Stimulated activated CD4-positive, alpha-beta T cell treated with anti-CD3 and anti-CD28 coated beads, Interleukin-4, amount 100 ng/mL, for 48 hours (primary cell): Measurements from ENCODE around the gene GEMIN5.
"Not testable (repeated sequence)": the region's sequence is repeated elsewhere in the genome, so short reads cannot be mapped to it uniquely, and the experiment has no call there.

ENCODE experiments used
- DNase-seq, 2 donors: peaks; one replicate each; pipeline ENCODE4 v3.0.0-alpha.2; 2020; ENCODE audit warnings: low read depth in 2 of 2

The GEMIN5 gene, protein sequence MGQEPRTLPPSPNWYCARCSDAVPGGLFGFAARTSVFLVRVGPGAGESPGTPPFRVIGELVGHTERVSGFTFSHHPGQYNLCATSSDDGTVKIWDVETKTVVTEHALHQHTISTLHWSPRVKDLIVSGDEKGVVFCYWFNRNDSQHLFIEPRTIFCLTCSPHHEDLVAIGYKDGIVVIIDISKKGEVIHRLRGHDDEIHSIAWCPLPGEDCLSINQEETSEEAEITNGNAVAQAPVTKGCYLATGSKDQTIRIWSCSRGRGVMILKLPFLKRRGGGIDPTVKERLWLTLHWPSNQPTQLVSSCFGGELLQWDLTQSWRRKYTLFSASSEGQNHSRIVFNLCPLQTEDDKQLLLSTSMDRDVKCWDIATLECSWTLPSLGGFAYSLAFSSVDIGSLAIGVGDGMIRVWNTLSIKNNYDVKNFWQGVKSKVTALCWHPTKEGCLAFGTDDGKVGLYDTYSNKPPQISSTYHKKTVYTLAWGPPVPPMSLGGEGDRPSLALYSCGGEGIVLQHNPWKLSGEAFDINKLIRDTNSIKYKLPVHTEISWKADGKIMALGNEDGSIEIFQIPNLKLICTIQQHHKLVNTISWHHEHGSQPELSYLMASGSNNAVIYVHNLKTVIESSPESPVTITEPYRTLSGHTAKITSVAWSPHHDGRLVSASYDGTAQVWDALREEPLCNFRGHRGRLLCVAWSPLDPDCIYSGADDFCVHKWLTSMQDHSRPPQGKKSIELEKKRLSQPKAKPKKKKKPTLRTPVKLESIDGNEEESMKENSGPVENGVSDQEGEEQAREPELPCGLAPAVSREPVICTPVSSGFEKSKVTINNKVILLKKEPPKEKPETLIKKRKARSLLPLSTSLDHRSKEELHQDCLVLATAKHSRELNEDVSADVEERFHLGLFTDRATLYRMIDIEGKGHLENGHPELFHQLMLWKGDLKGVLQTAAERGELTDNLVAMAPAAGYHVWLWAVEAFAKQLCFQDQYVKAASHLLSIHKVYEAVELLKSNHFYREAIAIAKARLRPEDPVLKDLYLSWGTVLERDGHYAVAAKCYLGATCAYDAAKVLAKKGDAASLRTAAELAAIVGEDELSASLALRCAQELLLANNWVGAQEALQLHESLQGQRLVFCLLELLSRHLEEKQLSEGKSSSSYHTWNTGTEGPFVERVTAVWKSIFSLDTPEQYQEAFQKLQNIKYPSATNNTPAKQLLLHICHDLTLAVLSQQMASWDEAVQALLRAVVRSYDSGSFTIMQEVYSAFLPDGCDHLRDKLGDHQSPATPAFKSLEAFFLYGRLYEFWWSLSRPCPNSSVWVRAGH (N-terminal part only)

DNA sequence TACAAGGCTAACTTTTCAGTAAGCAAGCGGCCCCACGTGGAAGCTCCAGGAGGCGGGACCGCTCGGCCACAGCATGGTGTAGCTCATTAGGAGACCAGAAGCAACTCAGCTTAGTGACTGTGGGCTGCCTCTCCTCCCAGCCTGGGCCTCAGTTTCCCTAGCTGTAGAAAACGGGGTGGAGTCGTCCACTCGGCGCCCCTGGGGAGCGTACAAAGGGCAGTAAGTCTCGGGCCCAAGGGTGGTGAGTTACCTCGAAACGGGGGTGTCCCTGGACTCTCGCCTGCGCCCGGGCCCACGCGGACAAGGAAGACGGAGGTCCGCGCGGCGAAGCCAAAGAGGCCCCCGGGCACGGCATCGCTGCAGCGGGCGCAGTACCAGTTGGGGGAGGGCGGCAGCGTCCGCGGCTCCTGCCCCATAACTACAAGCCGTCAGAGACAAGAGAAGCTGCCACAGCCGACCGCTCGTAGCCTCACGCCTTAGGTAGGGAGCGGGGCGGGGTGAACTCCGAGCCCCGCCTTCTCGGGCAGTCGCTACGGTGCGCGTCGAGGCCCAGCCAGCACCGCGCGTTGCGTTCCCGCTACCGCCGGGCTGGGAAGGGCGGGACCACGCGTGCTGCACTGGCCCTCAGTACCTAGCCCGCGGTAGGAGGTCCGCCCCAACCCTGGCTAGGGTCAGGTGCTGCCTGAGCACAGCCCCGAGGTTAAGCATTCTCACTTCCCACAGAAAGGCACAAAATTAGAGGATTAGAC is at the start of gene GEMIN5:
Gene GEMIN5 (minus strand): TSS at position 494 of the 749 bp plus-strand sequence. CDS start 78 bp downstream, at position 416.
- DNase-seq, result peak; percentile 74 to 78

DNA sequence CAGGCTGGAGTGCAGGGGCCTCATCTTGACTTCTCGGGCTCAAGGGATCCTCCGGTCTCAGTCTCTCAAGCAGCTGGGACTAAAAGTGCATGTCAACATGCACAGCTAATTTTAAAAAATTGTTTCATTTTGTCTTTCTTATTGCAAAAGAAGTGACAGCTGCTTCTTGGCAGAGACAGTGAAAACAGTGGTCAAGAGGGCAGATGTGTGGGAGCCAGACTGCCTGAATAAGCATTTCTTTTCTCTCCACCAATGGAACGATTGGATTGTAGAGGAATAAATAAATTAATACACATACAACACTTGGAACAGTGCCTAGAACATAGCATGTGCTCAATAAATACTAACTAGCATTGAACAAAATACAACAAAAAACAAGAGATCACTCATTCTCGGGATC is 48.1 kb upstream of the GEMIN5 start:
- DNase-seq, result no peak

DNA sequence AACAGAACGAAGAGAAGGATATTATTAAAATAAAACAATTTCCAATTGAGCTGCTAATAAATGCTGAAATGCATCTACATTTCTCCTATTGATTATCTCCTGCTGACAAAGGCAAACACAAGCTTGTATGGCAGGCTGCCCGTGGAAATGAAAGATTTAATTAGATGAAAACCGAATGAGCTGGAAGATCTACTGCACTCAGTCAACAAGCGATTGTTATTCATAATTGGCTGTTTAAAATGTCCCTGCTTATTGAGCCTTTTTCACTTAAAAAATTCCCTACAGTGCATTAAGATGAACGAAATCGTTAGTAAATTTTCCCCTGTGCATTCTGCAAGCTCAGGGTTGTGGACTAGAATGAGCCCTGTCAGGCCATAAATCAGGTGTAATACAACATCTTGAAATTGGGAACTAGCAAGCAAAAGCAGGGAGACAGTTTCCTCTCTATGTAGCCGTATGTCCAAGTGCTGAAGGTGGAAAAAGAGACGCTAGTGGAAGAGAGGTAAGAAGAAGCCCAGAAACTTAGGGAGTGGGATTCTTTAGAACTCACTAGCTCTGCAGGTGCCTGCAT is 47.0 kb upstream of the GEMIN5 start:
- no peak for DNase-seq

DNA sequence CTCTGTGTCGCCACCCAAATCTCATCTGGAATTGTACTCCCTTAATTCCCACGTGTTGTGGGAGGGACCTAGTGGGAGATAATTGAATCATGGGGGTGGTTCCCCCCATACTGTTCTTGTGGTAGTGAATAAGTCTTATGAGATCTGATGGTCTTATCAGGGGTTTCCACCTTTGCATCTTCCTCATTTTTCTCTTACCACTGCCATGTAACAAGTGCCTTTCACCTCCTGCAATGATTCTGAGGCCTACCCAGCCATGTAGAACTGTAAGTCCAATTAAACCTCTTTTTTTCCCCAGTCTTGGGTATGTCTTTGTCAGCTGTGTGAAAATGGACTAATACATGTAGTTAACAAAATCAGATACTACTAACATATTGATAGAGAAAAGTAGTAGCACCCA is 40.3 kb upstream of the GEMIN5 start:
- DNase-seq, result not testable (repeated sequence)

DNA sequence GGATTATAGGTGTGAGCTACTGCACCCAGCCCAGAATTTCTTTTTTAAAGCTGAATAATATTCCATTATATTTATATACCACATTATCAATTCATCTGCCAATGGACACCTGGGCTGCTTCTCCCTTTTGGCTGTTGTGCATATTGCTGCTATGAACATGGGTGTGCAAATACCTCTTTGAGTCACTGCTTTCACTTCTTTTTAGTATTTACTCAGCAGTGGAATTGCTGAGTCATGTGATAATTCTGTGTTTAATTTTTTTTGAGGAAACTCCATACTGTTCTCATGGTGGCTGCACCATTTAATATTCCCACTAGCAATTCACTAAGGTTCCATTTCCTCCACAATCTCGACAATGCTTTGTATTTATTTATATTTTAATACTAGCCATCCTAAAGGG is 39.4 kb upstream of the GEMIN5 start:
- DNase-seq, result no peak

DNA sequence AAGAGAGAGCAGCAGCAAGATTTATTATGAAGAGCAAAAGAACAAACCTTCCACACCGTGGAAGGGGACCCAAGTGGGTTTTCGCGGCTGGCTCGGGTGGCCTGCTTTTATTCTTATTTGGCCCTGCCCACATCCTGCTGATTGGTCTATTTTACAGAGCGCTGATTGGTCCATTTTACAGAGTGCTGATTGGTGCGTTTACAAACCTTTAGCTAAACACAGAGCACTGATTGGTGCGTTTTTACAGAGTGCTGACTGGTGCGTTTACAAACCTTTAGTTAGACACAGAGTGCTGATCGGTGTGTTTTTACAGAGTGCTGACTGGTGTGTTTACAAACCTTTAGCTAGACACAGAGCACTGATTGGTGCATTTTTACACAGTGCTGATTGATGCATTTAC is 38.1 kb upstream of the GEMIN5 start:
- DNase-seq, result not testable (repeated sequence)

DNA sequence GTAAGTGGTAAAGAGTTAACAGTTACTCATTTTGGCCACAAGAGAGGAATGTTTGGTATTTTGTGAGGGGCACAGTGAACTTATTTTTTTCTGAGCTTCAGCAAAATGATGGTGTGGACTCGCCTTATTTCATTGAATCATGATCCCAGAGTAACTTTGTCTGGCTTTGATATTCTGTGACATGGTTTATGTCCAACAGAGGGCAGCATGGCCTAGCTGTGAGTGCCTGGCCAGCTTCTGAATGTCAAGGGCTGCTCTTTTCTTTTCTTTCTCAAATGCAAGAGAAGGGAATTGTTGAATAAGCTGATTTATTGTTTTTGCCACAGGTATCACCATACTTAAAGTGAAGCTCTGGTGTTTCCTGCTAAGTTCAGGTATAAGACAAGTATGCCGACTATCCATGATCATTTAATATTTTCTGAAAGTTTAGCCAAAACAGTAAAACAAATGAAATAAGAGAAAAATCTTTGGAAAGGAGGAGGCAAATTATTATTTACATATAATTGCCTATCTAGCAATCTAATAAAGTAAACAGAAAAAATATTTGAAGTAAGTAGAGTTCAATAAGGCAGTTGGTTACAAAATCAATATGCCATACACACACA is 34.6 kb upstream of the GEMIN5 start:
- no peak for DNase-seq

DNA sequence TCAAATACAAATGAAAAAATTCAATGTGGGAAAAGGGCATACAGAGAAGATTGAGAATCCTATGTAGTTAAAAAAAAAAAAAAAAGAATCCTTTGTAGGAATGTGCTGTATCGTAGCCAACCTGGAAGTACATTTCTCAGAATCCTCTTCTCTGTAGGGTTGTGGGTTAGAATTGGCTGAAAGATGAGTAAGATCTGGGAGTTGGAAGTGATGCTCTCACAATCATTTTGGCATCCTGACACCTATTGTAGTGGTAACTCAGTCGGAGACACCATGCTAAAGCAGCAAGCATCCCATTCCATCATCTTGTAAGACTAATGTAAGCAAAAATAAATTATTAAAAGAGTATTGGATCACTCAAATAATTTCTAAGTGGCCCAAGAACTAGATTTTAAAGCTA is 33.5 kb upstream of the GEMIN5 start:
- DNase-seq, result no peak

DNA sequence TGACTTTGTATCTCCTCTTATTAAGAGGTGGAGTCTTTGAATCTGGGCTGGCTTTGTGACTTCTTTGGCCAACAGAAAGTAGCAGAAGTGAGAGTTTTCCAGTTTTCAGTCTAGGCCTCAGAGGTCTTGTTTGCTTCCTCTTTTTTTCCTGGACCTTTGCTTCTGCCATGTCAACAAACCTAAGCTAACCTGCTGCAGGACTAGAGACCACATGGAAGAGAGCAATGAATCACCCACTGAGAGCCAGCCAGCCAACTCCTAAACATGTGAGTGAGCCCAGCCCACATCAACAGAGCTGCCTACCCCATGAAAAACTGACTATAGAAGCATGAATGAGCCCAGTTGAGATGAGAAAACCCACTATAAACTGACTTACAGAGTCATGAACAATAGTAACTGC is 32.7 kb upstream of the GEMIN5 start:
- DNase-seq, result no peak

DNA sequence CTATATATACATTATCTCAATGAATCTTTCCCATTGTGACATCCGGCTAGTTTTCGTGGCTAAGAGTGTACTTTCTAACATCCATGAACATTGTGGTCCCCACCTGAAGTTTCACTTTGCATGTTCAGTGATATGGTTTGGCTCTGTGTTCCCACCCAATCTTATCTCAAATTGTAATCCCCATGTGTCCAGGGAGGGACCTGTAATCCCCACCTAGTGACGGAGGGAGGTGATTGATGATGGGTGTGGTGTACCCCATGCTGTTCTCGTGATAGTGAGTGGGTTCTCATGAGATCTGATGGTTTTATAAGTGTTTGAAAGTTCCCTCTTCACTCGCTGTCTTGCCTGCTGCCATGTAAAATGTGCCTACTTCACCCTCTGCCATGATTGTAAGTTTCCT is 30.9 kb upstream of the GEMIN5 start:
- DNase-seq, result no peak

DNA sequence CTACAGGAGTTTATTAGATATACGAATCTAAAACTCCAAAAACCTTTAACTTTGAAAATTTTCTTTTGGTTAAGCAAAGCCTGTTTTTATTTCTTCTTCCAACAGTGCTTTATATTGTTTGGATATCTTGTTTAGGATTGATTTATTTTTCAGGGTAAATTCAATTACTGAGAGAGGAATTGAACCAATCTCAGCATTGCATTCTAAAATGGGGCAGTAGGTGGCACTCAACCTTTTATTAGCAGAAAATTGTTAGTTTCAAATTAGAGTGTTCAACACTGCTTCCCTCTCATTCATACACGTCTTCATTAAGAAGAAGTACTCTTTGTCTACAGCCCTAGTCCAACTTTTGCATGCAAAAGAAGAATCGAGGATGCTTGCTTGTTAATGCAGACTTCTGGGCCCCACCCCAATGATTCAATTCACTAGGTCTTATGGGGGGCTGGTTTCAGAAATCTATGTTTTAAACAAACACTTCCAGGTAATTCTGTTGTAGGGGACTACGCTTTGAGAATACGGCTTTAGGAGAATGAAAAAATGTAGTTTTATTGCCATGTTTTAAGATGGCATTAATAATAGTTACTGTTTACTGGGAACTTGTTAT is 29.5 kb upstream of the GEMIN5 start:
- no peak for DNase-seq

DNA sequence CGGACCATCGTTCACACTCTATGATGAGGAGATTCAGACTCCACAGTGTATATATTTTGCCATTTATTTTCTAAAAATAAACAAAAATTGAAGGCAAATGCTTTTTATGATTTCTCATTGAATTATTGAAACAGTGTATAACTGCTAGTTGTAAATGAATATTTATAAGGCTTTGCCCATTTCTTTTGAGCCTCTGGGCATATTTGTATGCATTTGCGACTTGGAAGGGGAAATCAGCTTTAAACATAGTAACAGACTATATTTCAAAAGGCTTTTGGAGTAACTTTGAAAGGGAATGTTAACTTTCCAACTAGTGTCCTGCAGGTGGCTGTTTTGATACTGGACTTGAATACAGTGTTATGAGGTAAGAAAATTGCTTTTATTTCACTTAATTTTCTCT is 28.9 kb upstream of the GEMIN5 start:
- no peak for DNase-seq

DNA sequence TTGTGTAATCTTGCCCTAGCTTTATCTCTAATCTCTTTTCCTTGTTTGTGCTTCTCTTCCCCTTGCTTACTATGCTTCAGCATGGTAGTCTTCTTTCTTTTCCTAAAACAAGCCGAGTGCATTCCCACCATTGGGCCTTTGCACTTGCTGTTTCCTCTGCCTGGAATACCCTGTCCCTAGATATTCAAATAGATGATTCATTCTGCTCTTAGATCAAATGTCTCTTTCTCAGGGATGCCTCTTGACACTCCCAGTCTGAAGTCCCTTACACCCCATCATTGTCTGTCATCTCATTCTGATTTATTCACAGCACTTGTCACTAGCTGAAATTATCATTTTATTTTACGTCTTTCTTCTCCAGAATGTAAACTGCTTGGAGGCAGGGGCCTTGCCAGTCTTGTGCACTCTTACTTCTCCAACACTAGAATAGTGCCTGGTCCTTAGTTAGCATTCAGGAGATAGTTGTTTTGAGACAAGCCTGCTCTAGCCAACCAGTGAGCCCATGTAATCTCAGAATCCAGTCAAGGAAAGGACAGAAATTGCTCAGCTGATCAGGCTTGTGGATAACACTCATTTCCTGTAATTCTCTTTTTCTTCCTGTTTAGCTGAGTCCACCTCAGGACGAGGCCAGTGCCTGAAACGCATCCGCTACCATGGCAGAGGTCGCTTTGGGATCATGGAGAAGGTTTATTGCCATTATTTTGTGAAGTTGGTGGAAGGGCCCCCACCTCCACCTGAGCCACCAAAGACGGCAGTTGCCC is 28.2 kb upstream of the GEMIN5 start:
- no peak for DNase-seq

DNA sequence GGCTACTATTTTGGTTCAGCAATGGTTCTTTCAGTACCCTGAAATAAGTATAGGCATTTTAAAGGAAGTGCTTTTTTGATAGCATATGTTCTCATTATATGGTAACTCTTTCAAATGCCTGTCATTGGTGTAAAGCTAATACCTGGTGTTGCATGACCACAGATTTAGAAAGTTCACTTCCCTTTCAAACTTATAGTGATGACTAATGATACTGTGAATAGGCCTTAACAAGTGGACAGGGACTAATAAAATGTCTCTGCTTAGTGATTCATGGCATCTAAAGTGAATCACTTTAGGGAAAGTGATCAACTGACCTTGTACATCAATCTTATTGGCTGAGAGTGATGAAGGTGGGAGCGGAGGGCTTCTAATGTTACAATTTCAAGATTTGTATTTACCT is 24.5 kb upstream of the GEMIN5 start:
- DNase-seq, result no peak

DNA sequence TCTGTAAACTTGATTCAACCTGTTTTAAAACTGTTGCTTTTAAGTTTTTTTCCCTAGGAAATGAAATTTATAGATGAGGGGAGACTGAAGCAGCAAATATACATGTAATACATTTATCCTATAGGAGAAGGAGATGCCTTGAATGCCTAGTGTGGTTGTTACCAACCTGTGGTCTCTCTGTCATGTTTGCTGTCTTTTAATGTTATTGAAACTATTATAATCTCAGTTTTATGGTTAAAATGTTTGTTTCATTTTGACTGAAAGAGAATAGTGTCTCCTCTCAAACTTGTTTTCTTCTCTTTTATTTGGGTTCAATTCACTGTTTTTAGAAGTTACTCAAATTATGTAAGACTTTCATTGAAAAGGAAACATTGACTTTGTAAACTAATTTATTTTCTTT is 18.7 kb upstream of the GEMIN5 start:
- DNase-seq, result no peak

DNA sequence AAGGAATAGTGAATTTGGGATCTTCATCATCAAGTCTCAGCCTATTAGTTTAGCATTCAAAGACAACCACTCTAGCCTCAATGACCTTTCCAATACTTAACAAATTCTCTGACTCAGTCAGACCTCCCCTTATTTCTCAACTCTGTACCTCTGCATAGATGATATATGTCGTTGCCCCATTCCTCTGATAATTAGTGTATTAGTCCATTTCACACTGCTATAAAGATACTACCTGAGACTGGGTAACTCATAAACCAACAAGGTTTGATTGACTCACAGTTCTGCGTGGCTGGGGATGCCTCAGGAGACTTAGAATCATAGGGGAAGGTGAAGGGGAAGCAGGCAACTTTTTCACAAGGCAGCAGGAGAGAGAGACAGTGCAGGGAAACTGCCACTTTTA is 11.8 kb upstream of the GEMIN5 start:
- DNase-seq, result no peak

DNA sequence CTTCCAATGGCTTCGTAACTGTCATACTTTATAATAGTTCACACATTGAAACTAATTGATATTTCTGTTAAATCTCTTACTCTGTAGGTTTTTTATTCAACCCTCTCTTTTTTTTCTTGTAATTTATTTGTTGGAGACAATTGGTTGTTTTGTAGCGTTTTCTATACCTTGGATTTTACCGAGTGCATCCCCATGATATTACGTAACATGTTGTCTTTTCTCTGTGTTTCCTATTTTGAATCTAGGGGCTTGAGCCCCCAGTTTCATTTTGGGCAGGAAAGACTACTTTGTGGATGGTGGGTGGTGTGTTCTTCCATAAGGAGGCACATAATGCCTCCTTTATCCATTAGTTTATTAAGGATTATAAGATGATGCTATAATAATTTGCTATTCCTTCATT is 10.3 kb upstream of the GEMIN5 start:
- DNase-seq, result no peak

DNA sequence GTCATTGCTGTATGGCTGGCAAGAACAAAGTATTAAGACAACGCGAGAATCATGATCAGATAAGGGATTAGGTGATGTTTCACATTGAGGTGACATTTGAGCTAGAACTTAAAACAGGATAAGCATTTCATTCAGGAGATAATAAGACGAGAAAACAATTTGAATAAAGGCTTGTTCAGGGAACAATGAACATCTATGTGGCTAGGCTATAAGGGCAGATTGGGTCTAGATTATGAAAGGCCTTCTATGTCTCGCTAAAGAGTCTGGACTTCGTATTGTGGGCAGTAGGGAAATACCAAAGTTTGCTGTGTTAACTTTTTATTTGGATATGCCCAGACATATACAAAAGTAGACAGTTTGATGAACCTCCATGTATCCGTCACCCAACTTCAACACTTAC is 9.8 kb upstream of the GEMIN5 start:
- DNase-seq, result no peak

DNA sequence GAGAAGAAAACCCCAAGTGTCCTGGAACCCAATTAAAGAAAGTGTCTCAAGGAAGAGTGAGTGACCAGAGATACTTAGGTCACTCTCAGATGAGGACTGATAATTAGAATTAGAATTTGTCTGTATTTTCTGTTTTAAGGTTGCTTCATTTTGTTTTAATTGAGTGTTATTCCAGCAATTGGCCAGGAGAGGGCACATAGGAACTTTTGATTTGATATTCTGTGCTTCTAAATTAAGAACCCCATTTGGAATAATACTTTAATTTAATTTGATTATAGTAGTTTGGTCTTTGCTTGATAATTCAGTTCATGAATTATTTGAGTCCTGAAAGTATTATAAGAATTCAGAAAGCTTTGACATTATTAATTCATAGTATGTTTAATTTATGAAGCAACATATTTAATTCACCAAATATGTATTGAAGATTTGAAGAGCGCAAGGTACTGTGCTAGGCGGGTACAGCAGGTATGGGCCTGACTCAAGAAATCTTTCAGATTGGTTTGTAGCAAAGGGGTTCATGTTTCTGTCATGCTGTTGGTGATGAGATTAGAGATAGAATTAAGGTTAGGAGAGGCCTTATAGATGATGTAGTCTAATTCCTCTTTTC is 7.8 kb upstream of the GEMIN5 start:
- DNase-seq, result no peak
